GM18511 (cell line): ENCODE measurements around the gene PGD.
"Not testable (repeated sequence)": the region's sequence is repeated elsewhere in the genome, so short reads cannot be mapped to it uniquely, and the experiment has no call there.

Experiments used
- ATAC-seq: cut with Tn5 transposase; IDR thresholded peaks from one replicate; pipeline ENCODE4 v1.9.1; 2021; ENCODE audit warnings: mild to moderate bottlenecking, moderate library complexity; ENCODE audit not compliant: unreplicated experiment

PGD gene

DNA sequence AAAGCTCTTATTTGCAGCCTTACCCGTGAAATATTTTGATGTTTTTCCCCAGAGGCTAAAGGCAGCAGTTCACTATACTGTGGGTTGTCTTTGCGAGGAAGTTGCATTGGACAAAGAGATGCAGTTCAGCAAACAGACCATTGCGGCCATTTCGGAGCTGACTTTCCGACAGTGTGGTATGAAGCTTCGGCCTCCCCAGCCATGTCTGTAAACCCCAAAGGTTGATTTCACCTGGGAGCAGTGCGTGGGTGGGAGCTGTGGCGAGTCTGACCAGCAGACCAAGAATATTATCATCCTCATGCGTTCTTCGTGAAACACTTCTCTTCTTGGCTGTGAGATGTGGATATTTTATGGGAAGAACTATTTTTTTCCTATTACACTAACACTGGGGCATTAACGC lies 34.9 kb downstream of the PGD start:
- no peak for ATAC-seq

DNA sequence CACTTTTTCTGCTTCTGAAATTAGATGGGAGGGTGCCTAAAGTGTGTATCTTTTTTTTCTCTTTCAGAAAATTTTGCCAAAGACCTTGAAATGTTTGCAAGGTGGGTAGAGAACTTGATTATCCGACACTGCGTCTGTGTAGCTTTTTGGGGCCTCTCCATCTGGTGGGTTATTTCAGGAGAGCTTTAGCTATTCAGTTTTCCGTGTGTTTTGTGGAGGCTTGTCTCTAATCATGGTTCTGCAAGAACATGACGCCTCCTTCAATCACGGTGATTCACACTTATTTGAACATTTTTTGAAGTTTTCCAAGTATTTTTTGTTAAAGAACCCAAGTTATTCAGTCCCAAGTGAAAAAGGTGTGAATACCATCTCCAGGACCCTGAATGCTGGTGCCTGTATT lies 35.7 kb downstream of the PGD start:
- ATAC-seq = no peak

DNA sequence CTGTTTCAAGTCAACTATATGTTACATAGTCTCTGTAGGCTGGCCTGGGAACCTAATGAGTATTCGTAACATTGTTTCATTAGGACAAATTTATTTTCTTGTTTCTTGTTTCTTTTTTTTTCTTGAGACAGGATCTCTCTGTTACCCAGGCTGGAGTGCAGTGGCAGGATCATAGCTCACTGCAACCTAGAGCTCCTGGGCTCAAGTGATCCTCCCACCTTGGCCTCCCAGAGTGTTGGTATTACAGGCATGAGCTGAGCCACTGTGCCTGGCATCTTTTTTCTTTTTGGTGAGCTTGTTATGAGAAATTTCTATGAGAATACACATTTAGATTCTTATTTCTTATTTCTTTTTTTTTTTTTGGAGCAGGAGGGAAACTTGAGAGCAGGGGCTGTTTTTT lies 38.2 kb downstream of the PGD start:
- no peak for ATAC-seq

DNA sequence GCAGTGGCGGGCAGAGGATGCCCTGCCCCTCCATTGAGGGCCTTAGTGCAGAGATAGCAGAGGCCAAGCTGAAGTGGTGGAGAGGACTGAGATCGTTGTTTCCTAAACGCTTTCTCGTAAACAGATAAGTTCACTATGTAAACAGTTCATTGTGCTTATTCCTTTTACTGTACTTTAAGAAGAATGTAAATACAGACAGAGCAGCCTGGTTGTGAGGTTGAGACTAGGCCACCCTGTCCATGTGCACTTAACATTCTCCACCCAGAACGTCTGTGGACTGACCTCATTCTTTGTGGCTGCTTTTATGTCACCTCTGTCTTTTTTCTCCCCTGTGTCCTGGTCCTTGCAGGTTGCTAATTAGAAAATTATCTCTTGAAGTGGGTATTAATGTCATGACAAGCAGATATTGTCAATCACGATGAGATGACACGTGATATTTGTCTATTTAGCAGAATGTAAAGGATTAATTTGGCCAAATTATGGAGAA lies 39.9 kb downstream of the PGD start:
- no peak for ATAC-seq

DNA sequence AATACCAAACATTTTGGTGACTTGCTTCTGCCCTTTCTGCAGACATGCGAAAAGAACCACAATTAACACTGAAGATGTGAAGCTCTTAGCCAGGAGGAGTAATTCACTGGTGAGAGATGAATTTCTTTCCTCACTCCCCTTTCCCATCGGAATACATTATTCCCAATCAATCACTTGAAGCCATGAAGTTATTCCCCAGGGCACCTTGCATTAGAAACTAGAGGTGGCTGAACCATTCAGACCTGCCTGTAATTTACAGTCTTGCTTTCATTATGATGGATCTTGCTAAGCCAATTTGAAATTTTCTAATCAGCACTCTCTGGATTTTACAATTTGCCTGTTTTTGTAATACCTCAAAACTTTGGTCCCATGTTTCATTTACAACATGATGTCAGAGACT lies 41.4 kb downstream of the PGD start:
- no peak for ATAC-seq

DNA sequence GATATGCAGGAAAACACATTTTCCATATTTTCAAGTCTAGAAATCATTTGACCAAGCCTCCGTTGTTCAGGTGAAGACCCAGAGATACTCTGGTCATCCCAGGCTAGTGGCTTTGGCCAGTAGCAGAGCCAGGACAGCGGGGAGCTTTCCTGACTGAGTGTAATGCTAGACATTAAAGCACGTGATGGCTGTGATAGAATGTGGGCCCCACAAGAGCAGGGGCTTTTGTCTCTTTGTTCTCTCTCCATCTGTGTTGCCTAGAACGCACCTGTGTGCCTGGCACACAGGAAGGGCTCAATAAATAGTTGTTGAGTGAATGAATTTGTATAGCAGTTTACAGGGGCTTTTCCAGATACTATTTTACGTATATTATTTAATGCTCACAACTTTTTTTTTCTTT lies 41.9 kb downstream of the PGD start:
- ATAC-seq = no peak

DNA sequence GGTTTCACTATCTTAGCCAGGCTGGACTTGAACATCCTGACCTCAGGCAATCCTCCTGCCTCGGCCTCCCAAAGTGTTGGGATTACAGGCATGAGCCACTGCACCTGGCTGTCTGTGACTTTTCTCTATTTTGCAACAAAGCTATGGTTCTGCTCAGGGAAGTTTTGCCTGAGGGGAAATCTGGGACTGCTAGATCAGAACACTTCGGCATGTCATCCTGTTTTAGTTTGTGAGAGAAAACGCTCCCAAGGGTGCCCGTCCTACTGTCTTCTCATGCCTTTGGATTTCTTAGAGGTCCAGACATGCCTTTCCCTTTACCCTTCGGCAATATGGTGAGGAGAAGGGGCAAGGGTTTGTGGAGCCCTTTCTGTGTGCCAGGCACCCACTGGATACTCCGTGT lies 45.4 kb downstream of the PGD start:
- ATAC-seq = no peak

DNA sequence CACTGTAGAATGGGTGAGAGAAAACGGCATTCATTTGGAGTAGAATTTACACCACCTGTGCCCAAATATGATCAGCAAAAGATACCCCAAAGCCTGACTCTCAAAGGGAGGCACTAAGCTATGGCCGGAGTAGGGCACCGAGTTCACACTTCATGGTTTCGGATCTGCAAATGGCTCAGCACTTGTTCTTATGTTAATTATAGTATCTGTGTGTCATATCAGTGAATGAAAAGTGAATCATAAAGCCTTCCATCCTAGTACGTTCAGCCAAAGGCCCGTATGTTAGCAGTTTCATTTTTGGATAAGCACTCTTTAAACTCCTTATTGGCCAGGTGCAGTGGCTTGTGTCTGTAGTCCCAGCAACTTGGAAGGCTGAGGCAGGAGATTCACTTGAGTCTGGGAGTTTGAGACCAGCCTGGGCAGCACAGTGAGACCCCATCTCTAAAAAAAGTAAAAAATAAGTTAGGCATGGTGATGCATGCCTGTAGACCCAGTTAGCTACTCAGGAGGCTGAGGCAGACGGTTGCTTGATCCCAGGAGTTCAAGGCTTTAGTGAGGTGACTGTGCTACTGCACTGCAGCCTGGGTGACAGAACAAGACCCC lies 46.0 kb downstream of the PGD start:
- ATAC-seq = no peak

DNA sequence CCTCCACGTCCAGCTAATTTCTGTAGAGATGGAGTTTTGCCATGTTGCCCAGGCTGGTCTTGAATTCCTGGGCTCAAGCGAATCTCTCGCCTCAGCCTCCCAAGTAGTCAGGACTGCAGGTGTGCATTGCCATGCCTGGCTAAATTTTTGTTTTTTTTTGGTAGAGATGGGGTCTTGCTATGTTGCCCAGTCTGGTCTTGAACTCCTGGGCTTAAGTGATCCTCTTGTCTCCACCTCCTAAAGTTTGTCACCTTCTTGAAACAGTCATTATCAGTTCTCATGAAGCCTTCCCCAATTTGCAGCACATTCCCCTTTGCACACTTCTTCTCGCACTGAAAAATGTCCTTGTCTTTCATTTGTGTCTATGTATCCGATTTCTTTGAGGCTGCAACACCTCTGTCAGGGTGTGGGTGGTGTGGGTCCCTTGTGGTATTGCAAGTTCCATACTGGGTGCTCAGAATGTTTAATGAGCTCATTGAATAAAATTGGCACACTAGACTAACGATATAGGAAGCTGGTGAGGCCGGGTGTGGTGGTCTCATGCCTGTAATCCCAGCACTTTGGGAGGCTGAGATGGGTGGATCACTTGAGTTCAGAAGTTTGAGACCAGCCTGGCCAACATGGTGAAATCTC lies 48.0 kb downstream of the PGD start:
- ATAC-seq = no peak

DNA sequence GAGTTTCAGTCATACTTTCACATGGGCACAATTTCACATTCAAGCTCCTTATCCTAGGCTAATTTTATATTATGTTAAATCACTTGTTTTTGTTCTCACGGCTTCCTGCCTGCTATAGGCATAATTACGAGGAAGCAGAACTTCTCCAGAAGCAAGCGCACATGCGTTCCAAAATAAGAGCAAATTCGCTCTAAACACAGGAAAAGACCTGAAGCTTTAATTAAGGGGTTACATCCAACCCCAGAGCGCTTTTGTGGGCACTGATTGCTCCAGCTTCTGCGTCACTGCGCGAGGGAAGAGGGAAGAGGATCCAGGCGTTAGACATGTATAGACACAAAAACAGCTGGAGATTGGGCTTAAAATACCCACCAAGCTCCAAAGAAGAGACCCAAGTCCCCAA lies 50.9 kb downstream of the PGD start, which contains the start of gene CORT:
Gene CORT, plus strand, starts transcription at position 281 of the 400 bp plus-strand sequence. CDS start 193 bp downstream, outside the sequence.
- no peak for ATAC-seq

DNA sequence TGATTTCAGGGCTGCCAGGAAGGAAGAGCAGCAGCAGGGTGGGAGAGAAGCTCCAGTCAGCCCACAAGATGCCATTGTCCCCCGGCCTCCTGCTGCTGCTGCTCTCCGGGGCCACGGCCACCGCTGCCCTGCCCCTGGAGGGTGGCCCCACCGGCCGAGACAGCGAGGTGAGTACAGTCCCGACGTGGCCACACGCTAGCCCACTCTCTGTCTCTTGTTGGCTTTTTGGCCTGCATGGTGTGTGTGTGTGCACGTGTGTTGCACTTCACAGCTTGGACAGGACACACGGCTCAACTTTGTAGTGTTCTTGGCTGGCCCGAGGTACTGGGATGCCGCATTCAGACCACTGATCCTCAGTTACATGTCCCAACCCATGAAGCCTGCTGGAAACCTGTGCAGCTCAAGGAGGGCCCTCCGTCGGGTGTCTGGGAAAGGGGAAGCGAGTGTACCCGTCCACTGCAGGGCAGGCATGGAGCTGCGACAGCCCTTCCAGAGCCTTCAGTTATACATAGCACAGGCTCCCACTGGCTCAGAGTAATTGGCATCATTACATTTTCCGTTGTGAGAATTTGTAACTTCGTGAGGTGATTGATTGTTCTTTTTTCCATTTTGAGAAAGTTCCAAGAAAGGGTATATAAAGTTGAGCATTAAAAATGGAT lies 51.4 kb downstream of the PGD start:
- no peak for ATAC-seq

DNA sequence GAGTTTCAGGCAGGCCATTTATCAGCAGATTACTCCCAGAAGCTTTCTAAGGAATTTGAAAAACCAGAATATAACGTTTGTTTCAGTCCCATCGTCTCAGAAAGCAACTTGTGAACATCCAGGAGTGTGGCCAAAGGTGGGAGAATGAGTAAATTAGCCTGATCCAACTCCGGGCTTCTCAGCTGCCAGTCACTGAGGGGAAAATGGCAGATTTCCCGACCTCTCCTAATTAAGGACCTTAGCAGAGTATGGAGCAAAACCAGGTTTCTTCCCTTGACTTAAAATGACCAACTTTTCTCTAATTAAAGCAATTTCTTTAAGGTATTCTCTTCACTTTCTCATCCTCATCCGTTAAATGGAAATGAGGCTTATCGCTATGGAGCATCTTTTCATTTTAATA lies 52.0 kb downstream of the PGD start:
- no peak for ATAC-seq

DNA sequence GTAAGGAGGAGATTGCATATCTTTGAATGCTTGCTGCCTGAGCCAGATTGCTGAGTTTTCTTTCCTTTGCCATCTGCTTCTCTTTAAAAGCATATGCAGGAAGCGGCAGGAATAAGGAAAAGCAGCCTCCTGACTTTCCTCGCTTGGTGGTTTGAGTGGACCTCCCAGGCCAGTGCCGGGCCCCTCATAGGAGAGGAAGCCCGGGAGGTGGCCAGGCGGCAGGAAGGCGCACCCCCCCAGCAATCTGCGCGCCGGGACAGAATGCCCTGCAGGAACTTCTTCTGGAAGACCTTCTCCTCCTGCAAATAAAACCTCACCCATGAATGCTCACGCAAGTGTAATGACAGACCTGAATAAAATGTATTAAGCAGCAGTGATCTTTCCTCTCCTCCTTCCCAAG lies 52.4 kb downstream of the PGD start:
- no peak for ATAC-seq

DNA sequence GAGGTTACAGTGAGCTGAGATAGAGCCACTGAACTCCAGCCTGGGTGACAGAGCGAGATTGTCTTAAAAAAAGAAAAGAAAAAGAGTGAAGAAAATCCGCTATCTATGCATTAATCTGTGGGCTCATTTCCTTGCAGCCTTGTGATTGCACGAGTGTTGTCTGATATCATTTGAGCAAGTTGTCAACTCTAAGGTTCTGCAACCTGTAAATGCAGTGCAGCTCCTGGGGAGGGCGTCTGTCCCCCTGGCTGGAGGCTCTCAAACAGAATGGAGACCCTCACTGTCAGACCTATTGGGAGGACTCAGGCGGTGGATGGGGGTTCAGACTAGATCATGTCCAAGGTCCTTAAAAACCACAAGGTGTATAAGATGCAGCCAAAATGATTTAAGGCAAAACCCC lies 57.2 kb downstream of the PGD start:
- ATAC-seq = no peak

DNA sequence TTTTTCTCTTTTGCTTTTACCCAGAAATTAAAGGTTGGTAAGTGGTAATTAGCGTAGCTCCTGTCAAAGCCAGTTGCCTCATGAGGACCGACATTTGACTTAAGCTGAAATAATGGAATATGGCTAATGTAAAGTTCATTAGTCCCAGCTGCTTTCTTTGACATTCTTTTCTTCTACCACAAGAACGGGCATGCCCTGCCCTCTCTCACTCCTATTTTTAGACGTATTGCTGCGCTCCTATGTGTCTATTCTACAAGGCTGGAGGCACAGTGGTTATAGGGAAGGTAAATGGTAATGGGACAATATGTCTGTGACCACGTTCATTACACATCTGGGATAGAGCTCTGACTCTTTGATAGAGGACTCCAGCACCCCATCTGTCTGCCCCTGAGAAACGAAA lies 57.8 kb downstream of the PGD start:
- ATAC-seq = no peak

DNA sequence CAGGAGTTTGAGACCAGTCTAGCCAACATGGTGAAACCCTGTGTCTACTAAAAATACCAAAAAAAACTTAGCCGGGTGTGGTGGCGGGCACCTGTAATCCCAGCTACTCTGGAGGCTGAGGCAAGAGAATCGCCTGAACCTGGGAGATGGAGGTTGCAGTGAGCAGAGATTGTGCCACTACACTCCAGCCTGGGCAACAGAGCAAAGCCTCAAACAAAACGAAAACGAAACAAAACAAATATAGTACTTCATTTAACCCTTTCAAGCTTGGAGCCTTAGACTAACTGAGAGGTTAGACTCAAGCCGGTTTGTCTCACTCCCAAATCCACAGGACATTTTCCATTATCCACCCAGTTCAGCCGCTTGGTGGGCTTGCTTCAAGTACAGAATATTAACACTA lies 58.6 kb downstream of the PGD start:
- not testable (repeated sequence) for ATAC-seq

DNA sequence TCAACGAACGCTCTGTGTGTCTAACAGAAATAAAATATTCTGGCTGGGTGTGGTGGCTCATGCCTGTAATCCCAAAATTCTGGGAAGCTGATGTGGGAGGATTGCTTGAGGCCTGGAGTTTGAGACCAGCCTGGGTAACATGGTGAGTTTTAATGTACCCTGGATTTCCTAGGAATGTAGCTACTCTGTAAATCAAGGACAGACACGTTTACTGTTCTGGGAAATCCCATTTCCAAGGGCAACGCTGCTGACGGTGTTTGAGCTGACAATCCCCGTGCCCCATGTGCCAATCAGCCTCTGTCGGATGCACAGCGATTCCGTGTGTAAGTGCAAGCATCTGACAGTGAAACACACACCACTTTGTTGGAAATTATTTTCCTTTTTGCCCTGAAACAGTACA lies 59.0 kb downstream of the PGD start:
- ATAC-seq = no peak

DNA sequence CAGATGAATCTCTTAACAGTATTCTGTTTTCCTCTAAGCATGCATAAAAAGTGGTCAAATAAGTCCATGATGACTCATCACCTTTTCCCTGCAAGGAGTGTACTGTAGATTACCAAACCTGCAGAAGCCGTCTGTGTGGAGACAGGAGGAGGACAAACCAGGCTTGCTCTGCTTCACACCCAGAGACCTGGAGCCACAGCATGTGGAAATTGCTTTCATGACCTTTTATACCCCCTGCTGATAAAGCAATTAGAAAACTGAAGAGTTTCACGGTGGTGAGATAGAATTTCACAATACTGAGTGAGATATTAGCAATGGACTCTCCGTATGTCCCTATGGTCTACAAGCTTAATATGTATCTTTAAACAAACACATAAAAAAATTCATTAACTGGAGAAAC lies 60.3 kb downstream of the PGD start:
- ATAC-seq = no peak

DNA sequence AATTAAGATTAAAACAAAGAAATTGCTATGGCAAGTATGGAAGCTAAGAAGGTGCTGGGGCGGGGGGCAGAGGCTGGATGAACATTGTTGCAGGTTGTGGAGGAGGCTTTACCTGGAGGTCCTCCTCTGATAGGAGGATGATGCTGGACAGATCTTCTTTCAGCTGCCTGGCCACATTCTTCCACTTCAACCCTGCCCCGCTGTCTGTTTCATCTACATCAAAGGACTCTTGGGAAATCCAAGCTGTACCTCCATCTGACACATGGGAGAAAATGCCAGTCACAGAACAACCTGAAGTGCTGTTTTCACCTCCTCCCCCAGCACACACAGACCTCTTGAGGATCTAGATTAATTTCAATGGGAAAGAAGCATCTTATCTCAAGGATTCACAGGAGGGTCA lies 68.2 kb downstream of the PGD start:
- no peak for ATAC-seq

DNA sequence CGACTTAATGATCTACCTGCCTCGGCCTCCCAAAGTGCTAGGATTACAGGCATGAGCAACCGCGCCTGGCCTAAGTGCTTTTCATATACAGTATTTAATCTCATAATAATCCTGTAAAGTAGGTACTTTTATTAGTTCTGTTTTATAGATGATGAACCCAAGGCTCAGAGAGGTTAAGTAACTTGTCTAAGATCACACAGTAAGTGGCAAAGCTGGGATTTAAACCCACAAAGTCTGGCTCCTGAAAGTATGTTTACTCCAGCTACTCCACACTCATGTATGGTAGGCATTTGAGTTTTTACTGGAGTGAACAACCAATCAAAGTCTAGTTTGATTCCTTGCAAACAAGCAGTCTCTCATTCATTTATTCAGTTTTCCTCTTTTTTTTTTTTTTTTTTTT lies 71.2 kb downstream of the PGD start:
- no peak for ATAC-seq
